ENCODE data around the gene SELENBP1.
A peak's percentile ranks its signal among the peaks of the same experiment; 100 is the strongest.

SELENBP1 gene

GRCh38 chr1:151406176-151406575, 33.7 kb upstream of the SELENBP1 start:
- no peak for TF ChIP-seq CTCF (IDR thresholded peaks at IDR 0.05)

- TF ChIP-seq CTCF (IDR thresholded peaks at IDR 0.05): no peak
Observed at GRCh38 chr1:151405187-151405951, 32.9 kb upstream of the SELENBP1 start.

GRCh38 chr1:151403612-151404011, 31.1 kb upstream of the SELENBP1 start:
- no peak for TF ChIP-seq CTCF (IDR thresholded peaks at IDR 0.05)

- TF ChIP-seq CTCF (IDR thresholded peaks at IDR 0.05): no peak
Observed at GRCh38 chr1:151402764-151403163, 30.3 kb upstream of the SELENBP1 start.

- no peak for TF ChIP-seq CTCF (IDR thresholded peaks at IDR 0.05)
Observed at GRCh38 chr1:151401860-151402259, 29.4 kb upstream of the SELENBP1 start.

- TF ChIP-seq CTCF (IDR thresholded peaks at IDR 0.05): no peak
Observed at GRCh38 chr1:151401125-151401788, 28.8 kb upstream of the SELENBP1 start.

- TF ChIP-seq CTCF (IDR thresholded peaks at IDR 0.05): peak; percentile 50; the same call in 1 of the 2 replicates
Observed at GRCh38 chr1:151399324-151400171, 27.0 kb upstream of the SELENBP1 start, which contains the start of gene PSMB4. Gene PSMB4, plus strand, starts transcription at chr1:151399573. Its CDS starts 15 bp downstream, at chr1:151399588.
